Body of pancreas (tissue), 4 donors: ENCODE results near the gene TAF7.
"Not testable (repeated sequence)": the region's sequence is repeated elsewhere in the genome, so short reads cannot be mapped to it uniquely, and the experiment has no call there.

ENCODE experiments used
- CTCF ChIP-seq, 7 experiments: fragments of 450-650 bp in 4 of 7; fragments of 200-600 bp in 3 of 7; sonication (generic) in 3 of 7; IDR thresholded peaks; one replicate each; pipeline ENCODE4 v1.5.1; 2016 to 2019; ENCODE audit warnings: antibody characterized with exemption in 7 of 7
- POLR2A ChIP-seq, 3 donors: fragments of 450-650 bp; IDR thresholded peaks; one replicate each; pipeline ENCODE4 v1.6.1; 2016; ENCODE audit warnings: antibody characterized with exemption in 3 of 3, mild to moderate bottlenecking in 2 of 3

- TF ChIP-seq POLR2A, CTCF (IDR thresholded peaks at IDR 0.05): not testable (repeated sequence)
These were observed 20.3 kb upstream of the TAF7 start for GRCh38 chr5:141340781-141341354.
